Skeletal muscle tissue (tissue), 4 donors: Measurements from ENCODE around the gene EIF5. TPM values are rescaled to one million over a fixed set of nuclear protein-coding genes. Genes with fewer than 3 reads are reported as not detected.

ENCODE experiments used
- H3K27ac ChIP-seq: one replicate; pipeline ENCODE4 v1.7.0; 2013; ENCODE audit warnings: mild to moderate bottlenecking, low read depth, low read length, inconsistent platforms
- H3K27me3 ChIP-seq, 3 donors: one replicate each; pipeline ENCODE4 v1.7.0; 2013; ENCODE audit warnings: low read length in 3 of 3; ENCODE audit not compliant: control insufficient read depth in 3 of 3, insufficient read depth in 3 of 3
- H3K36me3 ChIP-seq, 3 donors: one replicate each; pipeline ENCODE4 v1.7.0; 2013; ENCODE audit warnings: low read length in 3 of 3; ENCODE audit not compliant: control insufficient read depth in 3 of 3, insufficient read depth in 3 of 3
- H3K4me1 ChIP-seq, 3 donors: one replicate each; pipeline ENCODE4 v1.7.0; 2013; ENCODE audit warnings: low read length in 3 of 3, mild to moderate bottlenecking in 3 of 3; ENCODE audit not compliant: control insufficient read depth in 3 of 3, insufficient read depth in 3 of 3
- H3K4me3 ChIP-seq, 3 donors: one replicate each; pipeline ENCODE4 v1.7.0; 2013; ENCODE audit warnings: low read length in 3 of 3
- H3K9ac ChIP-seq, 3 donors: one replicate each; pipeline ENCODE4 v1.7.0; 2013; ENCODE audit warnings: low read length in 3 of 3, mild to moderate bottlenecking in 3 of 3, moderate library complexity in 2 of 3, low read depth in 1 of 3
- H3K9me3 ChIP-seq, 3 donors: one replicate each; pipeline ENCODE4 v1.7.0; 2013; ENCODE audit warnings: low read length in 3 of 3; ENCODE audit not compliant: control insufficient read depth in 3 of 3
- total RNA-seq: library from RNA; depleted of rRNA; stranded (reverse); fragments of >200 nt; gene quantifications from one replicate; pipeline ENCODE4 v1.2.3, GENCODE V29; 2014
- donor health status: Osteomylitis.

Gene EIF5
- total RNA-seq, 1 donor from 2014 or later = 84.5 TPM

DNA sequence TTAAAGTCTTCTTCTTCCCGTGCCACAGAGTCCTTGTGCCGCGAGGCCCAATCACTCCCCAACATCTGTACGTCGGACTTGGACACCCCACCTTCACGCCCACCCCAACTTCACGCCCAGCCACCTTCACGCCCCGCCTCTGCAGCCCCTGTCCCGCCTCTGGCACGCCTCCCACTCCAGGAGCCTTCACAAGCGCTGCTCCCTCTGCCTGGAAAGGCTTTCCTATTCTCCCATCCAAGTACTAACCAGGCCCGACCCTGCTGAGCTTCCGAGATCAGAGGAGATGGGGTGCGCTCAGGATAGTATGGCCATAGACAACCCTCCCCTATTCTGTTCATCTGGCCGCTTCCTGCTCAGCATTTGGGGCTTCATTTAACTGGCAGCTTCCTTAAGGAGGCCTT, 17.3 kb upstream of the EIF5 start:
- Histone ChIP-seq H3K27ac (no peak overlapping the region), H3K27me3 (peaks cover 0 to 4% (median 0%) of the 10 kb centered on the region in 3 donors), H3K9ac (no peak overlapping the region), H3K4me3 (no peak overlapping the region), H3K9me3 (no peaks in the 10 kb centered on the region), H3K36me3 (no peaks in the 10 kb centered on the region), H3K4me1 (peaks cover 0 to 13% (median 12%) of the 10 kb centered on the region in 3 donors)

DNA sequence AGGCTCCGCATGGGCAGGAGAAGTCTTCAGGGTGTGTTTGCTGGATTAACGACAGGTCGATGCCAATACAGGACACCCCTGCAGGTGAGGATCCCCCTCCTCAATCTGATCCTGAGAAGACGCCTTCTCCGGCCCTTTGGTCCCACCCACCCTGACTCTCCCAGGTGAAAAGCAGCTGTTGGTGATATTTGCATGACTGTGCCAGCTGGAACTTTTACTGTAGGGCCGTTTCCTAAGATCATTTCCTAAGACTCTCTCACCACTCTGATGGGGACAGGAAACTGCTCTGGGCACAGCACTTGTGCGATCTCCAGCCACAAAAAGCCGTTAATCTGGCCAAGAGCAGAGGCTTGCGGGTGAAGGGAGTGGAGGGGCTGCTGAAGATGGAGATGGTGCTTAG, 16.8 kb upstream of the EIF5 start:
- H3K4me1 ChIP-seq = peaks cover 0 to 13% (median 12%) of the 10 kb centered on the region in 3 donors

DNA sequence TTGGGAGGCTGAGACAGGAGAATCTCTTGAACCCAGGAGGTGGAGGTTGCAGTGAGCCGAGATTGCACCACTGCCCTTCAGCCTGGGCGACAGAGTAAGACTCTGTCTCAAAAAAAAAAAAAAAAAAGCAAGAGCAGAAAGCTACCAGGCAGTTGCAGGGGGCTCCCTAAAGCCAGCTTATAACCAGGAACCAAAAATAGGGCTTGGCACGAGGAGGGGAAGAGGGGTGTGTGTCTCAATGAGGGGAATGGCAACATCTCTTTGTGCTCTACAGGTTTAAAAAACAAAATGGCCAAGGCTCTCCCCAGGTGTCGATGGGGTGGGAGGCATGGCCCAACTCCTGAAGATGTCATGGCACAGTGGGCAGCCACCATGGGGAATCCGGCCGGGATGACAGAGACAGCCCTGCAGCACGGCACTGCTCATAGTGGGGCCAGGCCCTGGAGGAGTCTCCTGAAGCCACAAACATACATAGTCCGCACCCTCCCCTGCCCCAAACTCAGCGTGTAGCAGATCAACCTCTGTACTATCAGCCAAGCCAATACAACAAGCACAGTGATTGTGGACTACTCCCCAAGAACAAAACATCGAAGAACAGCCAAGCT, 16.0 kb upstream of the EIF5 start:
- Histone ChIP-seq H3K27ac (no peak overlapping the region), H3K27me3 (peaks cover 0 to 2% (median 0%) of the 10 kb centered on the region in 3 donors), H3K9ac (no peak overlapping the region), H3K4me3 (no peak overlapping the region), H3K4me1 (peaks cover 0 to 13% (median 12%) of the 10 kb centered on the region in 3 donors), H3K36me3 (no peaks in the 10 kb centered on the region), H3K9me3 (no peaks in the 10 kb centered on the region)

More for the DNA sequence above, 16.8 kb upstream of the EIF5 start:
- no peak overlapping the region for H3K9ac ChIP-seq
- H3K27me3 ChIP-seq = peaks cover 0 to 2% (median 0%) of the 10 kb centered on the region in 3 donors
- H3K36me3 ChIP-seq = no peaks in the 10 kb centered on the region
- H3K27ac ChIP-seq = no peak overlapping the region
- no peak overlapping the region for H3K4me3 ChIP-seq
- no peaks in the 10 kb centered on the region for H3K9me3 ChIP-seq

DNA sequence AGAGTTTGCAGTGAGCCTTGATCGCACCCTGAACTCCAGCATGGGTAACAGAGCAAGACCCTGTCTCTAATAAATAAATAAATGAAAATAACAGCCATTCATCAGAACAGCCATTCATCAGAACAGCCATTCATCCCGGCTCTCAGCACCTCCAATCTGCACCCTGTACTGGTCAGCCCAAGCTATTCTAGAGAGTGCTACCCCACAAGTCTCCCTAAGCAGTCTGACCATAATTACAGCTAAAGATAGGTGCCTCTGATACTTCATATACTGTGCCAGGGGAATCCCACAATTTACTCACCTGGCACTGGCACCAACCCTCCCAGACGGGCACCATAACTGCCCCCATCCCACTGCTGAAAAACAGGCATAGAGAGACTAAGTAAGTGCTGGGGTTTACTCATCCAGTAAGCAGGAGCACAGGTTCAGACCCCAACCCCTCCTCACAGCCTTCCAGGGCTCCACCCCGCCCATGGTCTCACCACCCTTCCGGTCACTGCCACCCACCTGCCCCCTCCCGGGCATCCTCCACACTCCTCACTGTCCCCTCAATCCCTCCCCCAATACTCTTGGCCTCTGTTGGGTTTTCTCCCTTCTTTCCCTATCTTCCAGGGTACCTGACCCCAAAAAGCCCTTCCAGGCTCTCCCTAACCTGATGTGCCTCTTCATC, 15.2 kb upstream of the EIF5 start:
- Histone ChIP-seq H3K9me3 (no peaks in the 10 kb centered on the region), H3K4me3 (no peak overlapping the region), H3K27me3 (peaks cover 0 to 2% (median 0%) of the 10 kb centered on the region in 3 donors), H3K9ac (no peak overlapping the region), H3K4me1 (peaks cover 0 to 13% (median 12%) of the 10 kb centered on the region in 3 donors), H3K27ac (no peak overlapping the region), H3K36me3 (no peaks in the 10 kb centered on the region)

DNA sequence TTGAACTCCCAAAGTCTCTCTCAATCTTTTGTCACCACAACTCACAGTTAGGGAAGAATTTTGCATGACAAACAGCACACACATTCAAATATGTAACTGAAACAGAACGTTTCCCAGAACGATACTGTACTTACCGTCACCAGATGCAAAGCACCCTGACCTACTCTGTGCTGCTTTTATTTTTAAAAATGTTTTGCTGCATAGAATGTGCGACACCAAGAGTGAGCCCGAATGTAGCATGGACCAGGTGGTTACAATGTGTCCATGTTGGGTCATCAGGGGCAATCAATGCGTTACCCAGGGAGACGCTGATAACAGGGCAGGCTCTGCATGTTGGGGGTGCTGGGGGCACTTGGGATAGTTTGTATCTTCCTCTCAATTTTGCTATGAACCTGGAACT, 14.6 kb upstream of the EIF5 start:
- Histone ChIP-seq H3K27me3 (peaks cover 0 to 2% (median 0%) of the 10 kb centered on the region in 3 donors), H3K36me3 (no peaks in the 10 kb centered on the region), H3K9me3 (no peaks in the 10 kb centered on the region), H3K27ac (no peak overlapping the region), H3K4me1 (peaks cover 0 to 13% (median 12%) of the 10 kb centered on the region in 3 donors), H3K4me3 (no peak overlapping the region), H3K9ac (no peak overlapping the region)

DNA sequence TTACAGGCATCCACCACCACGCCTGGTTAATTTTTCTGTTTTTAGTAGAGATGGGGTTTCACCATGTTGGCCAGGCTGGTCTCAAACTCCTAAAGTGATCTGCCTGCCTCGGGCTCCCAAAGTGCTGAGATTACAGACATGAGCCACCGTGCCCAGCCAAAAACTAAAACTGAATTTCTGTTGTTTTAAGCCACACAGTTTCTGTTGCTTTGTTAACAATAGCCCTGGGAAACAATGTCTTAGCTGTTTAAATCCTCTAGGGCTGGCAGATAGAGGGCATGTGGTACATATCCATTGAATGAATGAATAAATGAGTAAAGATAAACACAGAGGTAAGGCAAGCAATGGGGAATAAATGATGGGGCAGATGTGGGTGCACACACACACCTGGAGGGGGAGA, 8.0 kb upstream of the EIF5 start:
- Histone ChIP-seq H3K4me1 (peaks cover 0 to 3% (median 0%) of the 10 kb centered on the region in 3 donors), H3K36me3 (no peaks in the 10 kb centered on the region), H3K27ac (no peak overlapping the region), H3K4me3 (no peak overlapping the region), H3K9ac (no peak overlapping the region), H3K27me3 (peaks cover 0 to 5% (median 0%) of the 10 kb centered on the region in 3 donors), H3K9me3 (no peaks in the 10 kb centered on the region)

DNA sequence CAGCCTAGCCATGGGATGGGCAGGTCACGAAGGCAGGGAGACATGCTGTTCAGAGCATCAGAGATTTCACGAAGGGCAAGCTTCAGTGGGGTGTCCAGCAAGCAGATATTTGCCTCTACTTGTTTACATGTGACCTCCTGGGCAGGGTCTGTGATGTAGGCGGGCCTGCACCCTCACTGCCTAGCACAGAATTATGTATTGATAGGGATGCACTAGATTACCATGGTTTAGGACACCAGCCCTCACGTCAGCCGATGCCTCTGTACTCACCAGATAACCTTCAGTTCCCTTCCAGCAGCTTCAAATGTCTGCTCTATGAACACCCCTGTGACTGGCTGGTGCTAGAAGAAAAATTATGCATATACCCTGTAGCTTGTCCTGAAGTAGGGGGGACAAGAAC, 5.1 kb upstream of the EIF5 start:
- Histone ChIP-seq H3K27ac (no peak overlapping the region), H3K4me3 (no peak overlapping the region), H3K9ac (no peak overlapping the region), H3K36me3 (no peaks in the 10 kb centered on the region), H3K9me3 (no peaks in the 10 kb centered on the region), H3K27me3 (peaks cover 0 to 5% (median 0%) of the 10 kb centered on the region in 3 donors), H3K4me1 (peaks cover 4 to 12% (median 10%) of the 10 kb centered on the region in 3 donors)

DNA sequence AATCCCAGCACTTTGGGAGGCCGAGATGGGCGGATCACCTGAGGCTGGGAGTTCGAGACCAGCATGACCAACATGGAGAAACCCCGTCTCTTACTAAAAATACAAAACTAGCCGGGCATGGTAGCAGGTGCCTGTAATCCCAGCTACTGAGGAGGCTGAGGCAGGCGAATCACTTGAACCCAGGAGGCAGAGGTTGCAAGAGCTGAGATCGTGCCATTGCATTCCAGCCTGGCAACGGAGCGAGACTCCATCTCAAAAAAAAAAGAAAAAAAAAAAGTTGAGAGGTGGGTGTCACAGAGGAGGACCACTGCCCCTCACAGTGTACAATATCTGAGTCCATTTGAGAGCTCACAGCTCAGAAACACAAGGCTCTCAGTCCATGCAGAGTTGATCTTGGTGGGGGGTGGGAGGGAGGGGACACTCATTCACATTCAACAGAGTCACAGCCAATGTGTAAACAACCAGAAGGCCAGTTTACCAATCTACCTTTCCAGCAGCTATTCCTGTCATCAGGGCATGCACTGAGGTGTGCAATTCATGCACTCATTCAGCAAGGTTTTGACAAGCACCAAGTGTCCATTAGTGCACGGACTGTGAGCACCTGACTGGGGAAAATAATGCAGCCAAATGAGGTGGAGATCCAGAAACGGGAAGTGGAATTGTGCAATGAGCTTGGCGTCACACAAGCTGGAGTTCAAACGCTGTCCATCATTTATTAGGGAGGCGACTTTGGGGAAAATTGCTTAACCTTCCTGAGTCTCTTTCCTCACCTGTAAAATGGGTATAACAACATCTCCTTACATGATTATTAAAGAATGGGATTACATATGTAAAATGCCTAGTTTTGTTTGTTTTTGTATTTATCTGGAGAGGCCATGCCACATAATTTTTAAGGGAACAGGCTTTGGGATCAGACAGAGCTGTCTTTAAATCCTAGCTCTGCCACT, 4.4 kb upstream of the EIF5 start:
- Histone ChIP-seq H3K27ac (no peak overlapping the region), H3K9ac (no peak overlapping the region), H3K36me3 (no peaks in the 10 kb centered on the region), H3K27me3 (peaks cover 0 to 4% (median 0%) of the 10 kb centered on the region in 3 donors), H3K4me3 (no peak overlapping the region), H3K4me1 (peaks cover 4 to 12% (median 10%) of the 10 kb centered on the region in 3 donors), H3K9me3 (no peaks in the 10 kb centered on the region)

DNA sequence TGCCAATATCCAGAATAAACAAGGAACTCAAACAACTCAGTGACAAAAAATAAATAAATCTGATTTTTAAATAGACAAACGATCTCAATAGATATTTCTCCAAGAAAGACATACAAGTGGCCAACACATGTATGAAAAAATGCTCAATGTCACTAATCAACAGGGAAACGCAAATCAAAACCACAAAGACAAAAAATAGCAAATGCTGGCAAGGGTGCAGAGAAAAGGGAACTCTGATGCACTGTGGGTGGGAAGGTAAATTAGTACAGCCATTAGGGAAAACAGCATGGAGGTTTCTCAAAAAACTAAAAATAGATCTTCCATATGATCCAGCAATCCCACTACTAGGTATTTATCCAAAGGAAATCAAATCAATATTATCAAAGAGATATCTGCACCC, 3.5 kb upstream of the EIF5 start:
- Histone ChIP-seq H3K27me3 (peaks cover 0 to 3% (median 0%) of the 10 kb centered on the region in 3 donors), H3K4me3 (no peak overlapping the region), H3K4me1 (peaks cover 7 to 16% (median 16%) of the 10 kb centered on the region in 3 donors), H3K9me3 (no peaks in the 10 kb centered on the region), H3K36me3 (peaks cover 3 to 6% (median 4%) of the 10 kb centered on the region in 3 donors), H3K27ac (no peak overlapping the region), H3K9ac (no peak overlapping the region)
